ENCODE results near the gene GJB2. TPM values are rescaled to one million over a fixed set of nuclear protein-coding genes. Genes with fewer than 3 reads are reported as not detected.

The GJB2 gene
- total and polyA plus RNA-seq, 9 donors: 0.13 to 2.5 (median 0.52) TPM; not detected in 3

- intact Hi-C loops (cut with DNase I): no loop called here
- Histone ChIP-seq H3K27me3 (no peaks in the 10 kb centered on the region), H3K4me3 (no peak overlapping the region), H3K27ac (no peak overlapping the region), H3K36me3 (no peaks in the 10 kb centered on the region), H3K4me1 (ENCODE audit: insufficient read depth) (no peaks in the 10 kb centered on the region), H3K9me3 (no peaks in the 10 kb centered on the region)
- TF ChIP-seq POLR2A (IDR thresholded peaks at IDR 0.05) (no peak), EP300 (IDR thresholded peaks at IDR 0.05) (no peak)
- TF ChIP-seq, protein P1, sequence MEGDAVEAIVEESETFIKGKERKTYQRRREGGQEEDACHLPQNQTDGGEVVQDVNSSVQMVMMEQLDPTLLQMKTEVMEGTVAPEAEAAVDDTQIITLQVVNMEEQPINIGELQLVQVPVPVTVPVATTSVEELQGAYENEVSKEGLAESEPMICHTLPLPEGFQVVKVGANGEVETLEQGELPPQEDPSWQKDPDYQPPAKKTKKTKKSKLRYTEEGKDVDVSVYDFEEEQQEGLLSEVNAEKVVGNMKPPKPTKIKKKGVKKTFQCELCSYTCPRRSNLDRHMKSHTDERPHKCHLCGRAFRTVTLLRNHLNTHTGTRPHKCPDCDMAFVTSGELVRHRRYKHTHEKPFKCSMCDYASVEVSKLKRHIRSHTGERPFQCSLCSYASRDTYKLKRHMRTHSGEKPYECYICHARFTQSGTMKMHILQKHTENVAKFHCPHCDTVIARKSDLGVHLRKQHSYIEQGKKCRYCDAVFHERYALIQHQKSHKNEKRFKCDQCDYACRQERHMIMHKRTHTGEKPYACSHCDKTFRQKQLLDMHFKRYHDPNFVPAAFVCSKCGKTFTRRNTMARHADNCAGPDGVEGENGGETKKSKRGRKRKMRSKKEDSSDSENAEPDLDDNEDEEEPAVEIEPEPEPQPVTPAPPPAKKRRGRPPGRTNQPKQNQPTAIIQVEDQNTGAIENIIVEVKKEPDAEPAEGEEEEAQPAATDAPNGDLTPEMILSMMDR (IDR thresholded peaks at IDR 0.05): no peak
- DNase-seq: no peak
- 40 to 59% (median 48%) methylated on average over 3 of the region's 3 CpGs for WGBS, 3 donors
Observed at GRCh38 chr13:20175406-20175794, 17.3 kb downstream of the GJB2 start.

DNA sequence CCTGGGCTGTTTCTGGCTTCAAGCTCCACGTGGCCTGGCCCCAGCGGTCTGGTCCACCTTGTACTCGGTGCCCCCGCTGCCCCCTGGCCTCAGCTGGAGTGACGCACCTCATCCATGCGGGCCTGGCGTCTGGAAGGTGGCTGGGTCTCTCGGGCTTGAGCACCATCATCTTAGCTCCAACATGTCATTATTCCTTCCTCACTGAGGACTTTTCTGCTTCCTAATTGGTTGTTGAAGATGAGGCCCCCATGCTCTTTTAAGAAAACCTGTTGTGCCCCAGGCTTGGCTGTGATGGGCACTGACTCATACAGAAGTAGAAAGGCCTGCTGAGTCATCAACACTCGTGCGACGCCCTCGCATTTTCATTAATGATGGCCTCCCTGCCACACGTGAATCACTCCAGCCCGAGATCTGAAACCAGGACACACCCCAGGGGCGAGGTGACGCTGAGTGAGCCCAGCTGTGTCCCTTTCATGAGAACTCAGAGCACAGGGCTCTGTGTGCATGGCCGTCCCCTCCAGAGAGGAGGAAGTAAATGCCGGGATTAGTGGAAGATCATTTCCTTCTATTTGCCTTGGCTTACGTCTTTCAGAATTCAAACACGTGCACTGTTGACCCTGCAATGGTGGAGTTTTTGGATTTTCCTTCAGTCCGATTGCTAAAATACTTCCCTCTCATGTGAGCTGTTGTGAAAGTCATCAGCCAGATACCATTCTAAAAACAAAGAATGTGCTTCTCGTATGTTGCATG lies 17.9 kb downstream of the GJB2 start:
- DNase-seq: peak in 4 of 5 donors; percentile 24 to 65 (median 60)
- H3K27ac ChIP-seq: no peak overlapping the region
- TF ChIP-seq POLR2A (IDR thresholded peaks at IDR 0.05): no peak
- TF ChIP-seq, protein P1 (IDR thresholded peaks at IDR 0.05): no peak
- TF ChIP-seq EP300 (IDR thresholded peaks at IDR 0.05): no peak
- no peaks in the 10 kb centered on the region for H3K27me3 ChIP-seq
- H3K4me3 ChIP-seq: no peak overlapping the region
- H3K4me1 ChIP-seq (ENCODE audit: insufficient read depth): no peaks in the 10 kb centered on the region
- H3K9me3 ChIP-seq: no peaks in the 10 kb centered on the region
- no peaks in the 10 kb centered on the region for H3K36me3 ChIP-seq
- 35 to 43% (median 37%) methylated on average over 22 of the region's 22 CpGs for WGBS, 3 donors
- intact Hi-C loops (cut with DNase I): no loop called here

DNA sequence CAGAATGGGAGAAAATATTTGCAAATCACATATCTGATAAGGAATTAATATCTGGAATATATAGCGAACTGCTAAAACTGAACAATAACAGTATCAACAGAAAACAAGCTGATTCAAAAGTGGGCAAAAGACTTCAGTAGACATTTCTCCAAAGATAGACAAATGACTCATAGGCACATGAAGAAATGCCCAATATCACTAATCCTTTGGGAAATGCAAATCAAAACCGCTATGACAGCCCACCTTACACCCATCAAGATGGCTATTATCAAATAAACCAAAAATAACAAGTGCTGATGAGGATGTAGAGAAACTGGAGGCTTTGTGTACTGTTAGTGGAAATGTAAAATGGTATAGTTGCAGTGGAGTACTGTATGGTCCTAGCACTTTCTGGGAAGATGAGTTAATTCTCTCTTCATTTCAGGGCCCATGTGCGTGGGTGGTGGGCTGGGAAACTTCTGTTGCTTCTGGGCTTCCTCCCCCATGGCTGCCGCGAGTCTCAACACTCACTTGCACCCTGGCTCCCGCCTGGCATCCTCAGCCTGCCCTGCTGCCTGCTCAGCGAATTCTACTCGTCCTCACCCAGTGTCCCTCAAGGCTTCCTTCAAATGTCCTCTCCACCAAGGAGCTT lies 19.5 kb downstream of the GJB2 start:
- Histone ChIP-seq H3K36me3 (no peaks in the 10 kb centered on the region), H3K27me3 (no peaks in the 10 kb centered on the region), H3K4me1 (ENCODE audit: insufficient read depth) (no peaks in the 10 kb centered on the region), H3K27ac (no peak overlapping the region), H3K9me3 (no peaks in the 10 kb centered on the region), H3K4me3 (no peak overlapping the region)
- DNase-seq: no peak
- TF ChIP-seq, protein P1 (IDR thresholded peaks at IDR 0.05): no peak
- TF ChIP-seq POLR2A (IDR thresholded peaks at IDR 0.05): no peak
- TF ChIP-seq EP300 (IDR thresholded peaks at IDR 0.05): no peak
- 82 to 86% (median 85%) methylated on average over 8 of the region's 8 CpGs for WGBS, 3 donors
- intact Hi-C loops (cut with DNase I): no loop called here

DNA sequence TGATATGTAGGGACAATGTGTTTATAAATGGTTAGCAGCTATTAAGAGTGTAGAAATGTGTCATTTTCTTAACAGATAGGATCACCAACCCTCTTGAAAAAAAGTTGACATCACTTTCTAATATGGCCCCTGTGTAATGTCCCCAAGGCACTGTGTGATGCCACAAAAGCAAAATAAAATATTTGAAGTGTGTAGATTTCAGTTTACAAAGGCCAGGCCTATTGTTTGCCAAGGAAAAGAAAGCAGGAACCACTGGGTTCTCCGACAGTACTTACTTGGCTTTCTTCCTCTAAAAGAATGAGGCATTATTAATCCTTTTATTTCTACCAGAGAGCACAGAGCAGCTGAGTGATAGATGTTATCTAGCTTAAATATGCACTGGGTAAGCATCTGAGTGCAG lies 21.4 kb downstream of the GJB2 start:
- Histone ChIP-seq H3K36me3 (no peaks in the 10 kb centered on the region), H3K27me3 (no peaks in the 10 kb centered on the region), H3K9me3 (no peaks in the 10 kb centered on the region), H3K27ac (no peak overlapping the region), H3K4me3 (no peak overlapping the region), H3K4me1 (ENCODE audit: insufficient read depth) (no peaks in the 10 kb centered on the region)
- DNase-seq: no peak
- intact Hi-C loops (cut with DNase I): no loop called here
- TF ChIP-seq EP300 (IDR thresholded peaks at IDR 0.05) (no peak), POLR2A (IDR thresholded peaks at IDR 0.05) (no peak)
- TF ChIP-seq, protein P1 (IDR thresholded peaks at IDR 0.05): no peak
- WGBS, 3 donors: 74 to 83% (median 83%) methylated on average over 1 of the region's 1 CpG

Measured in ovary (tissue), 9 donors.